ENCODE measurements around the gene TRIM6. TPM values are rescaled to one million over a fixed set of nuclear protein-coding genes. Genes with fewer than 3 reads are reported as not detected.

Gene TRIM6
- total and polyA plus RNA-seq, 2 donors (not counting 3 experiments of a cell fraction or from before 2014, with no cell fraction given): 3.9 to 5.6 TPM

DNA sequence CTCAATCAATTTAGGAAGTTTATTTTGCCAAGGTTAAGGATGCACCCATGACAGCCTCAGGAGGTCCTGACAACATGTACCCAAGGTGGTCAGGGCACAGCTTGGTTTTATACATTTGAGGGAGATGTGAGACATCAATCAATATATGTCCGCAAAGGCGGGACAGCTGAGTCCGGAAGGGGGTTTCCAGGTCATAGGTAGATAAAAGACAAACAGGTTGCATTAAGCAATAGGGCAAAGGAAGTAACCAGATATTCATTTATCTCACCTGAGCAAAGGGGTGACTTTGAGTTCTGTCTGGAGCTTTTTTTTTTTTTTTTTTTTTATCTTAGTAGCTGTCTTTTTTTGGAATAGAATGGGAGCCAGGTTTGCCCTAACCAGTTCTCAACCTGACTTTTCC lies 26.4 kb downstream of the TRIM6 start:
- no peak for FAIRE-seq
- no TSS peak for BruUV-seq (replicated peaks)
- POLR2A ChIA-PET: interaction anchor here (0.6 to 0.7 kb wide), 2 partner anchors 28 to 996 kb away, joined by 3 to 10 read pairs; no protein-coding TSS in a partner anchor

More for the DNA sequence above, 26.4 kb downstream of the TRIM6 start:
- Histone ChIP-seq H3K4me1 (ENCODE audit: control insufficient read depth, extremely low read depth, insufficient read depth, low read length) (peaks cover 22% of the 10 kb centered on the region), H3K9me3 (replicated peaks; ENCODE audit: control insufficient read depth, insufficient read depth, low read length) (no peaks in the 10 kb centered on the region), H3K4me2 (ENCODE audit: insufficient read depth, low read length) (no peak overlapping the region), H3K4me3 (replicated peaks in 1 of 3; ENCODE audit: insufficient read depth in 1 of 3, low read depth in 1 of 3, low read length in 3 of 3) (no peak overlapping the region), H3K9ac (replicated peaks; ENCODE audit: extremely low read depth, insufficient read depth, low read length) (no peak overlapping the region), H3K9me1 (replicated peaks; ENCODE audit: control insufficient read depth, extremely low read depth, insufficient read depth, low read length) (no peaks in the 10 kb centered on the region), H3K27me3 (ENCODE audit: control insufficient read depth in 2 of 2, insufficient read depth in 2 of 2, low read length in 2 of 2) (no peaks in the 10 kb centered on the region), H3K36me3 (ENCODE audit: control insufficient read depth in 2 of 2, extremely low read depth in 1 of 2, insufficient read depth in 2 of 2, low read length in 2 of 2) (no peaks in the 10 kb centered on the region), H2AFZ (ENCODE audit: low read depth, low read length) (no peak overlapping the region), H3K79me2 (ENCODE audit: control insufficient read depth, insufficient read depth, low read length) (no peaks in the 10 kb centered on the region), H4K20me1 (replicated peaks; ENCODE audit: control insufficient read depth, extremely low read depth, insufficient read depth, low read length) (no peaks in the 10 kb centered on the region), H3K27ac (ENCODE audit: insufficient read depth, low read depth, low read length) (no peak overlapping the region)
- dilution Hi-C loops (cut with MboI; ENCODE audit: extremely low pct_ligation_motif_present, low sequenced_read_pairs) (no loop called here), intact Hi-C loops (cut with micrococcal nuclease) (no loop called here)
- CTCF ChIA-PET: interaction anchor here (1.4 kb wide), 1 partner anchor 62 kb away, joined by 3 read pairs; the partner anchor contains the start of gene TRIM5
- TF ChIP-seq POLR2A (IDR thresholded peaks at IDR 0.05; ENCODE audit: low read depth, low read length) (no peak), MAX (IDR thresholded peaks at IDR 0.05; ENCODE audit: insufficient read depth, insufficient read length) (no peak), EZH2 (IDR thresholded peaks at IDR 0.05; ENCODE audit: borderline replicate concordance, low read depth, low read length, severe bottlenecking) (no peak), POLR2AphosphoS5 (IDR thresholded peaks at IDR 0.05; ENCODE audit: insufficient read depth, low read depth, low read length) (no peak), FOS (IDR thresholded peaks at IDR 0.05; ENCODE audit: borderline replicate concordance, insufficient read depth, low read length) (no peak), MYC (IDR thresholded peaks at IDR 0.05; ENCODE audit: low read depth, low read length) (no peak), GATA2 (IDR thresholded peaks at IDR 0.05; ENCODE audit: insufficient read depth, insufficient read length, low read depth, low read length) (no peak), JUN (IDR thresholded peaks at IDR 0.05; ENCODE audit: borderline replicate concordance, insufficient read depth, insufficient read length, low read depth) (no peak), CTCF (IDR thresholded peaks at IDR 0.05; ENCODE audit: extremely low read depth in 1 of 2, insufficient read depth in 1 of 2, low read depth in 1 of 2, low read length in 2 of 2) (no peak)
- DNase-seq (ENCODE audit: low read depth, low spot score): no peak

Data from endothelial cell of umbilical vein (primary cell).